T-cell (primary cell): ENCODE data around the gene KAZN. TPM values are rescaled to one million over a fixed set of nuclear protein-coding genes. Genes with fewer than 3 reads are reported as not detected.

Experiments used
- ATAC-seq, 4 experiments: fragments of 200-7000 bp in 3 of 4; fragments of 150-1000 bp in 1 of 4; cut with Tn5 transposase; replicated peaks in 1 of 4; 1 replicate in 3 of 4; 2 replicates in 1 of 4; pipeline ENCODE4 v1.10.0; 2021; ENCODE audit warnings: moderate library complexity in 3 of 4, mild to moderate bottlenecking in 2 of 4, moderate number of reproducible peaks in 1 of 4
- CTCF ChIA-PET, 2 donors: fragments of 300-600 bp; sonication (Branson Sonifier 250); formaldehyde crosslinking; loops; one replicate each; lab custom pipeline; 2022; ENCODE audit warnings: antibody characterized with exemption in 2 of 2; lab: Charles Lee
- POLR2A ChIA-PET, 2 donors: fragments of 300-600 bp; sonication (Branson Sonifier 250); formaldehyde crosslinking; loops; one replicate each; lab custom pipeline; 2022; ENCODE audit warnings: antibody characterized with exemption in 2 of 2; lab: Charles Lee
- DNase-seq, 35 experiments: peaks; one replicate each; pipeline versions ENCODE4 v3.0.0 to v3.0.0-alpha.2; 2013 to 2023
- H3K27ac ChIP-seq: one replicate; pipeline ENCODE4 v1.5.1; 2013; ENCODE audit warnings: low read length
- H3K27me3 ChIP-seq, 2 experiments: replicated peaks in 1 of 2; 1 replicate in 1 of 2; 2 replicates in 1 of 2; pipeline versions ENCODE4 v1.6.1 to v1.7.0; 2013; ENCODE audit warnings: low read length in 1 of 2, mixed read lengths in 1 of 2; ENCODE audit not compliant: control insufficient read depth in 2 of 2, insufficient read depth in 2 of 2; ENCODE audit errors: extremely low read depth in 1 of 2
- H3K36me3 ChIP-seq, 2 donors: 1 replicate in 1 of 2; 2 replicates in 1 of 2; pipeline versions ENCODE4 v1.6.1 to v1.7.0; 2013; ENCODE audit warnings: low read length in 1 of 2; ENCODE audit not compliant: control insufficient read depth in 2 of 2, insufficient read depth in 1 of 2; ENCODE audit errors: extremely low read depth in 1 of 2
- H3K4me1 ChIP-seq, 2 experiments: 1 replicate in 1 of 2; 2 replicates in 1 of 2; pipeline versions ENCODE4 v1.6.1 to v1.7.0; 2013; ENCODE audit warnings: low read length in 2 of 2, mixed read lengths in 1 of 2; ENCODE audit not compliant: insufficient read depth in 2 of 2, control insufficient read depth in 1 of 2; ENCODE audit errors: extremely low read depth in 1 of 2
- H3K4me3 ChIP-seq, 2 donors: 1 replicate in 1 of 2; 2 replicates in 1 of 2; pipeline versions ENCODE4 v1.5.1 to v1.7.0; 2013; ENCODE audit warnings: mild to moderate bottlenecking in 2 of 2, low read length in 1 of 2, moderate library complexity in 1 of 2; ENCODE audit not compliant: control insufficient read depth in 1 of 2; ENCODE audit errors: extremely low read depth in 1 of 2
- H3K9me3 ChIP-seq: 2 replicates; pipeline ENCODE4 v1.7.0; 2013
- H3K27ac Mint-ChIP-seq, 2 donors: one replicate each; pipeline ENCODE4 v1.8.0; 2020 to 2021; ENCODE audit warnings: mild to moderate bottlenecking in 2 of 2, mixed read lengths in 2 of 2
- H3K27me3 Mint-ChIP-seq, 2 donors: one replicate each; pipeline ENCODE4 v1.8.0; 2021 to 2022; ENCODE audit warnings: mixed read lengths in 2 of 2
- H3K36me3 Mint-ChIP-seq: one replicate; pipeline ENCODE4 v1.8.0; 2021; ENCODE audit warnings: mixed read lengths
- H3K4me1 Mint-ChIP-seq, 3 donors: one replicate each; pipeline ENCODE4 v1.8.0; 2020 to 2022; ENCODE audit warnings: mixed read lengths in 3 of 3, mild to moderate bottlenecking in 1 of 3
- H3K4me3 Mint-ChIP-seq, 3 donors: one replicate each; pipeline ENCODE4 v1.8.0; 2020 to 2022; ENCODE audit warnings: mild to moderate bottlenecking in 3 of 3, mixed read lengths in 3 of 3, moderate library complexity in 3 of 3
- H3K9me3 Mint-ChIP-seq, 3 donors: one replicate each; pipeline ENCODE4 v1.8.0; 2020 to 2022; ENCODE audit warnings: mixed read lengths in 3 of 3
- WGBS: methylation state at CpG from one replicate; pipeline ENCODE4 v1.1.5; 2013; ENCODE audit warnings: missing lambda C conversion rate; ENCODE audit not compliant: insufficient coverage; 5-methylcytosine and 5-hydroxymethylcytosine counted together
- total RNA-seq, 35 experiments: library from RNA in 6 of 35; stranded (reverse) in 6 of 35; fragments of 120-200 nt in 1 of 35; gene quantifications; one replicate each; pipeline versions ENCODE4 v1.2.1 to v1.2.4 and lab custom pipeline; 2013 to 2026

KAZN gene
- total RNA-seq, 5 donors from 2014 or later (not counting 1 experiment from before 2014, with no cell fraction given) = 0.18 to 0.58 (median 0.30) TPM

DNA sequence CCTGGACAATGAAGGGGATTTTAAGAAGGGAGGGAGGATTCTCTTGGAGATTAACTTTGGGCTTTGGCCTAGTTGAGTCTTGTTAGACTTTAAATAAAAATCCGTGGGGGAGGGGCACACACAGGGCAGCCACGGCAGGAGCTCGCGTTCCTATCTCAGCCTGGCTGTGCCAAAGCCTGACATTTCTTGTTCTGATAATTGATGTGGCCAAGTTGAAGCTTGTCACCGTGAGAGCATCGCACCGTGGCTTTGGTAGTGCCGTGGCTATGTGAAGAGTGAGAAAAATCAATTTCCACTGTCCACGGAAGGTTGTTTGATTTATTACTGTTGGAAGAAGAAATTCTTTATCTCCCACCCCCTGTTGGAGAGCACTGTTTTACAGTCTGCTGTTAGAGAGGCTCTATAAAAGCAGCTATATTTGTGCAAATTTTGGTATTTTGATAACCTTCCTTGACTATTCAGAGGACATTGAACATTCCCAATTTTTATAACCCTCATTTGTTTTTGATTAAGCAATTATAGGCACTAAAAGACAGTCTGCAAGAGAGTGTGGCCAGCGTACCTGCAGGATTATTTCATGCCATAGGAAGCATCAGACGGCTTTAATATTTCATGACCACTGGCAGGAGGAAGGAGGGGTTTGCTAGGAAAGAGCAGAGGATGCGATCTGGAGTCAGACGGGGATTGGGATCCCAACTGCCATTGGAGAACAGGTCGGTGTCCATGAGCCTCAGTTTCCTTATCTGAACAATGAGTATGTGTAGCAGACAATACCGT, 160.7 kb downstream of the KAZN start:
- Mint-ChIP-seq H3K9me3 (no peaks in the 10 kb centered on the region), H3K27me3 (peaks cover 14 to 19% of the 10 kb centered on the region in 2 donors)

DNA sequence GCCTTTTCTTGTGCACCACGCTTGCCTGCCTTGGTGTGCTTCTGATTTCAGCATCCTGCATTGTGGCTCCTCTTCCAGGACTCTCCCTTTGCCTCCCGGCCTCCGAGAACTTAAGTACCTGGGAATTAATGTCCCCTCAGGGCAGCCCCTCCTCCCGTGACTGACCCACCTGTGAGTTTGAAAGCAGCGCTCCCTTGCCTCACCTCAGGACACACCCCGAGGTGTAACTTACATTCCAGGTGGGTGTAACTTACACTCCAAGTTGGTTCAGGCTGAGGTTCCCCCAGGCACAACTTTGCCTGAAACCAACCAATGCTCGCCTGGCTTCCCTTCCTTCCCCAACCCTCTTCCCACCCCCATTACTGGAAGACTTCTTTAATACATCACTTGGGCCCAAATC, 161.4 kb downstream of the KAZN start:
- ATAC-seq (no peak), DNase-seq (no peak)
- no peaks in the 10 kb centered on the region for H3K4me1 ChIP-seq
- no peaks in the 10 kb centered on the region for H3K36me3 Mint-ChIP-seq
- no peaks in the 10 kb centered on the region for H3K9me3 ChIP-seq
- ChIA-PET CTCF (no interaction called here), POLR2A (no interaction called here)
- WGBS = 76% methylated on average over 7 of the region's 7 CpGs
- no peak overlapping the region for H3K4me3 Mint-ChIP-seq
- H3K9me3 Mint-ChIP-seq = no peaks in the 10 kb centered on the region
- H3K27me3 Mint-ChIP-seq = peaks cover 14 to 17% of the 10 kb centered on the region in 2 donors
- H3K27ac Mint-ChIP-seq = no peak overlapping the region
- peaks cover 0 to 20% of the 10 kb centered on the region in 2 experiments for H3K27me3 ChIP-seq
- H3K27ac ChIP-seq = no peak overlapping the region
- H3K4me3 ChIP-seq = no peak overlapping the region
- no peaks in the 10 kb centered on the region for H3K36me3 ChIP-seq
- H3K4me1 Mint-ChIP-seq = no peaks in the 10 kb centered on the region

More for the DNA sequence above, 160.7 kb downstream of the KAZN start:
- WGBS = 84% methylated on average over 12 of the region's 15 CpGs
- H3K4me1 Mint-ChIP-seq = no peaks in the 10 kb centered on the region
- ATAC-seq = no peak
- Histone ChIP-seq H3K4me3 (no peak overlapping the region), H3K9me3 (no peaks in the 10 kb centered on the region), H3K27ac (no peak overlapping the region), H3K4me1 (no peaks in the 10 kb centered on the region), H3K27me3 (peaks cover 0 to 22% of the 10 kb centered on the region in 2 experiments), H3K36me3 (no peaks in the 10 kb centered on the region)
- ChIA-PET CTCF (no interaction called here), POLR2A (no interaction called here)
- no peak for DNase-seq
- no peak overlapping the region for H3K4me3 Mint-ChIP-seq
- no peaks in the 10 kb centered on the region for H3K36me3 Mint-ChIP-seq
- no peak overlapping the region for H3K27ac Mint-ChIP-seq

DNA sequence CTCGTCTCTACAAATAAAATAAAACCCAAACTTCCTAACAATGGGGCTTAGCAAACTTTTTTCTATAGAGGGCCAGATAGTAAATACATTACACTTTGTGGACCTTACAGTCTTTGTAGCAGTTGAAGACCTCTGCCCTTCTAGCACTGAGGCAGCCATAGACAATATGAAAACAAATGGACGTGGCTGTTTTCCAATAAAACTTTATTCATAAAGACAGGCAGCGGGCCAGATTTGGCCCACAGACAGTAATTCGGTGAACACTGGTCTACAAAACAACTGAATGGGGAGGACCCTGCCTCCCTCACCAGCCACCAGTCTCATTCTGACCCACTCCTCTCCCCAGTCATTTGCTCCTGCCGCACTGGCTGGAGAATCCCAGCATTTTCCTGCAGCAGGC, 162.3 kb downstream of the KAZN start:
- H3K27me3 Mint-ChIP-seq = peaks cover 21 to 26% of the 10 kb centered on the region in 2 donors
- ATAC-seq (no peak), DNase-seq (no peak)
- ChIA-PET POLR2A (no interaction called here), CTCF (no interaction called here)
- H3K4me1 Mint-ChIP-seq = no peaks in the 10 kb centered on the region
- no peak overlapping the region for H3K4me3 Mint-ChIP-seq
- no peaks in the 10 kb centered on the region for H3K9me3 Mint-ChIP-seq
- H3K27ac Mint-ChIP-seq = no peak overlapping the region
- H3K4me3 ChIP-seq = no peak overlapping the region
- H3K27me3 ChIP-seq = peaks cover 0 to 24% of the 10 kb centered on the region in 2 experiments
- no peaks in the 10 kb centered on the region for H3K36me3 ChIP-seq
- no peaks in the 10 kb centered on the region for H3K9me3 ChIP-seq
- H3K27ac ChIP-seq = no peak overlapping the region
- H3K36me3 Mint-ChIP-seq = no peaks in the 10 kb centered on the region
- WGBS = 93% methylated on average over 4 of the region's 5 CpGs
- H3K4me1 ChIP-seq = no peaks in the 10 kb centered on the region

DNA sequence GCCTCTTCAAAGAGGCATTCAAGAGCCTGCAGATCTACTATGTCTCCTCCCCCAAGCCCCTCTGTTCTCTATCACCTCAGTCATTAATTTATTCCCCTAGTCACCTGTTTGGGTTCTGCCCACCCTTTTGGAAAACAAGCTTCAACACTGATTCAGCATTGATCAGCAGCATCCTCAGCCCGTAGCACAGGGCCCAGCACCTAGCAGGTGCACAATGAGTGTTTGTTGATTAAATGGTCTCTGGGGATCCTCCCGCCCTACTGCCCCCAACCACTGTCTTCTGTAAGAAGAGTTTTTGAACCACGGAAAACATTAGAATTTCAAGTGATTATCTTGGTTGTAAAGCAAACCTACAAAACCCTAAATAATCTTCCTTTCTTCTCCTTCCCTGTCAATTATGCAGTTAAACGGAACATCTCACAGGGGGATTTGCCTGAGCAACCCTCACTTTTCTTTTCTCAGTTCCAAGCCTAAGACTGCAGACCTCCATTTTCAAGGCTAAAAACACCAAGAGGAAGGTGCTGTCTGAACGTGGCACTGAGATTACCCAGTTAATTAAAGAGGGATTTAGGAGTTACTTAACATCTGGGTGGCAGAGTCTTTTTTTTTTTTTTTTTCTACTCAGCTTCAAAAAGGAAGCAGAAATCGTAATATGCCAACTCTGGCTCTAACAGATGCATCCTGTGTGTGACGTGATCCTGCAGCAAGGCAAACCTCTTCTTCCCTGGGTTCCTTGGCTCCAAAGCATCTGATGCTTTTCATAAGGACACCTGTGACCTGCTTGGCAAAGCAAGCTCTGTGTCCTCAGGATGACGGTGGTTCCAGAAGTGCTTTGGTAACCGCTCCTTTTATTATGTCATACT, 163.0 kb downstream of the KAZN start:
- no peak overlapping the region for H3K27ac ChIP-seq
- H3K36me3 Mint-ChIP-seq = no peaks in the 10 kb centered on the region

DNA sequence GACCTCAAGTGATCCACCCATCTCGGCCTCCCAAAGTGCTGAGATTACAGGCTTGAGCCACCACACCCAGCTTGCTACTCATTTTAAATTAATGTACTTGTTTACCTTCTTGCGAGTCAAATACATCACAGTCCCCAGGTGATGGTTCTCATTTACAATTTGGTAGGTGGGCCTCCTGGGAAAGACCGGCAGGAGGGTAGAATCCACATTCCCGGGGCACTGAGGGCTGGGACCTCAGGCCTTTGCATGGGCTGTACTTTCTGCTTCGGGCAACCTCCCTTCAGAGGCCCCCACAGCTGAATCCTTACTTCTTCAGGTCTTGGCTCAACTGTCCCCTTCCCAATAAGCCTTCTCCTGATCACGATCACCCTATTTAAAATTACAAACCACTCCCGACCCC, 165.5 kb downstream of the KAZN start:
- ATAC-seq = no peak
- ChIA-PET CTCF (no interaction called here), POLR2A (no interaction called here)

More for the DNA sequence above, 163.0 kb downstream of the KAZN start:
- H3K4me3 Mint-ChIP-seq = no peak overlapping the region
- H3K4me1 ChIP-seq = no peaks in the 10 kb centered on the region
- no peaks in the 10 kb centered on the region for H3K36me3 ChIP-seq
- no peak for ATAC-seq
- no peaks in the 10 kb centered on the region for H3K9me3 ChIP-seq
- no peak overlapping the region for H3K27ac Mint-ChIP-seq
- ChIA-PET POLR2A (no interaction called here), CTCF (no interaction called here)
- H3K4me3 ChIP-seq = no peak overlapping the region
- no peak for DNase-seq
- peaks cover 21 to 27% of the 10 kb centered on the region in 2 donors for H3K27me3 Mint-ChIP-seq
- no peaks in the 10 kb centered on the region for H3K4me1 Mint-ChIP-seq
- 21% methylated on average over 3 of the region's 9 CpGs for WGBS
- no peaks in the 10 kb centered on the region for H3K9me3 Mint-ChIP-seq
- H3K27me3 ChIP-seq = peaks cover 0 to 23% of the 10 kb centered on the region in 2 experiments

DNA sequence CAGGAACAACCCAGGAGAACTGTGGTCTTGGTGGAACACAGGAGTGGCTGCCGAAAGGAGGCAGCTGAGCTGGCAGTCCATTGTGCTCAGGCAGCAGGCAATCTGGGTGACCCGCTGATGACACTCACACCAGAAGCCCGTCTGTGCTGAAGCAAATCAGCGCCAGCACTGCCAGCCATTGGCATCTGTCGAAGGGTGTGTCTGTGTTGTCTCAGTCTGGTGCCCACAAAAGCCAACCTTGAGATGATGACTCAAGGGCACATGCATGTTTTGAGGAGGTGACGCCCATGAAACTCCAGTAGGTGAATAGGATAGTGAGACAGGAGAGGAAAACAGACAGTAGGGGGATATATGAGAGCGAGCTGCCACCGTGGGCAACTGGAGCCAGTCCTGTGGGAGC, 167.3 kb downstream of the KAZN start:
- peaks cover 15 to 22% of the 10 kb centered on the region in 2 donors for H3K27me3 Mint-ChIP-seq
- Histone ChIP-seq H3K9me3 (no peaks in the 10 kb centered on the region), H3K27ac (no peak overlapping the region), H3K27me3 (peaks cover 0 to 19% of the 10 kb centered on the region in 2 experiments), H3K4me3 (no peak overlapping the region), H3K4me1 (no peaks in the 10 kb centered on the region), H3K36me3 (no peaks in the 10 kb centered on the region)
- H3K4me1 Mint-ChIP-seq = no peaks in the 10 kb centered on the region
- ChIA-PET POLR2A (no interaction called here), CTCF (no interaction called here)
- 83% methylated on average over 8 of the region's 8 CpGs for WGBS
- H3K36me3 Mint-ChIP-seq = no peaks in the 10 kb centered on the region
- peaks cover 0 to 5% (median 0%) of the 10 kb centered on the region in 3 donors for H3K9me3 Mint-ChIP-seq
- no peak for DNase-seq
- no peak overlapping the region for H3K4me3 Mint-ChIP-seq
- ATAC-seq = no peak
- H3K27ac Mint-ChIP-seq = no peak overlapping the region

More for the DNA sequence above, 165.5 kb downstream of the KAZN start:
- Mint-ChIP-seq H3K27me3 (peaks cover 15 to 22% of the 10 kb centered on the region in 2 donors), H3K4me1 (no peaks in the 10 kb centered on the region), H3K27ac (no peak overlapping the region), H3K9me3 (no peaks in the 10 kb centered on the region), H3K36me3 (no peaks in the 10 kb centered on the region), H3K4me3 (no peak overlapping the region)
- Histone ChIP-seq H3K36me3 (no peaks in the 10 kb centered on the region), H3K4me1 (no peaks in the 10 kb centered on the region), H3K4me3 (no peak overlapping the region), H3K27me3 (peaks cover 0 to 23% of the 10 kb centered on the region in 2 experiments), H3K27ac (no peak overlapping the region), H3K9me3 (no peaks in the 10 kb centered on the region)
- WGBS = 73% methylated on average over 3 of the region's 7 CpGs
- no peak for DNase-seq
